Stimulated activated effector memory CD8-positive, alpha-beta T cell treated with anti-CD3 and anti-CD28 coated beads, Interleukin-12 subunit alpha, Interleukin-12 subunit beta, amount 100 ng/mL, for 72 hours (primary cell): ENCODE results near the gene FEV.

ENCODE experiments used
- ATAC-seq: fragments of 150-1000 bp; cut with Tn5 transposase; 2 replicates; pipeline ENCODE4 v1.10.0; 2021
- DNase-seq, 2 donors: peaks; one replicate each; pipeline ENCODE4 v3.0.0; 2021 to 2022; ENCODE audit warnings: low spot score in 2 of 2
- H3K27ac Mint-ChIP-seq: one replicate; pipeline ENCODE4 v1.8.0; 2022; ENCODE audit warnings: mild to moderate bottlenecking, mixed read lengths
- H3K36me3 Mint-ChIP-seq: one replicate; pipeline ENCODE4 v1.8.0; 2022; ENCODE audit warnings: mild to moderate bottlenecking, mixed read lengths
- H3K4me1 Mint-ChIP-seq: one replicate; pipeline ENCODE4 v1.8.0; 2022; ENCODE audit warnings: mixed read lengths
- H3K4me3 Mint-ChIP-seq: one replicate; pipeline ENCODE4 v1.8.0; 2022; ENCODE audit warnings: mild to moderate bottlenecking, mixed read lengths
- H3K9me3 Mint-ChIP-seq: one replicate; pipeline ENCODE4 v1.8.0; 2022; ENCODE audit warnings: mixed read lengths

FEV gene

DNA sequence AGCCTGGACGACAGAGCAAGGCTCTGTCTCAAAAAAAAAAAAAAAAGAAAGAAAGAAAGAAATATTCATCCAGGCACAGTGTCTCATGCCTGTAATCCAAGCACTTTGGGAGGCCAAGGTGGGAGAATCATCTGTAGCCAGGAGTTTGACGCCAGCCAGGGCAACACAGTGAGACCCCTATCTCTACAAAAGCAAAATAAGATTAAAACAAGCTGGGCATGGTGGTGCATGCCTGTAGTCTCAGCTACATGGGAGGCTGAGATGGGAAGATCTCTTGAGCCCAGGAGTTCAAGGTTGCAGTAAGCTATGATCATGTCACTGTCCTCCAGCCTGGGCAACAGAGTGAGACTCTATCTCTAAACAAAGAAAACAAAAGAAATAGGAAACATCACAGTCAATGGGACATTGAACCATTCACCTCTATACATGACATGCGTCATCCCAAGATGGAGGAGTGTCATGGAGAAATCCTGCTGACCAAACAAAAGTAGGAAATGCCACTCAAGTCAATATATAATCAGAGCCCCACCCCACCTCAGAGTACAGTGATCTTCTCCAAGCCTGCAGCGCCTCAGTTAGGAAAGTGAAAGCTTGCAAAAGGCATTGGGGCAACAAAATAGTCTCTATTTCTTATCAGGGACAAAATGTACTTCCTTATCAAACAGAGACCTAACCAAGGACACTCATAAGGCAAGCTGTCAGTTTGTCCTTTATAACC is 9.8 kb downstream of the FEV start:
- peaks cover 4% of the 10 kb centered on the region for H3K36me3 Mint-ChIP-seq
- H3K4me1 Mint-ChIP-seq, result peaks cover 7% of the 10 kb centered on the region
- ATAC-seq, result no peak
- no peak overlapping the region for H3K4me3 Mint-ChIP-seq
- no peak for DNase-seq
- H3K27ac Mint-ChIP-seq, result no peak overlapping the region
- H3K9me3 Mint-ChIP-seq, result no peaks in the 10 kb centered on the region

DNA sequence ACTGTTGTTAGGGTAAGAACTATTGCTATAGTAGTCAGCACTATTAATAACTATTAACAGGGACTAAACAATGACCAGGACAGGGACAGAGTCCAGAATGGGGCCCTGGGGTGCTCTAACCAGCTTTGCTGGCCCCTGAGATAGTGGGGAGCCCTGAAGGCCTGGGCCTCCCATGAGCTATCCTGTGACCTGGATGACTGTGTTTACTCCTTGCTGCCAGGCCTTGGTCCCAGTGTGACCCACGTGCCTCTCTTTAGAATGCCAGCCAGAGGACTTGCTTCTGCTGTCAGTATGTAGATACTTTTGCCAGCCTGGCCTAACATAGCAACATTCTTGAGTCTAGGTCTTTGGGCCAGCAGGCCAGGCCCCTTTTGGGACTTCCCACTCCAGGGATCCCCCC is 14.1 kb downstream of the FEV start:
- ATAC-seq (no peak), DNase-seq (no peak)
- H3K36me3 Mint-ChIP-seq, result no peaks in the 10 kb centered on the region
- H3K9me3 Mint-ChIP-seq, result no peaks in the 10 kb centered on the region
- H3K27ac Mint-ChIP-seq, result no peak overlapping the region
- H3K4me1 Mint-ChIP-seq, result no peaks in the 10 kb centered on the region
- no peak overlapping the region for H3K4me3 Mint-ChIP-seq

DNA sequence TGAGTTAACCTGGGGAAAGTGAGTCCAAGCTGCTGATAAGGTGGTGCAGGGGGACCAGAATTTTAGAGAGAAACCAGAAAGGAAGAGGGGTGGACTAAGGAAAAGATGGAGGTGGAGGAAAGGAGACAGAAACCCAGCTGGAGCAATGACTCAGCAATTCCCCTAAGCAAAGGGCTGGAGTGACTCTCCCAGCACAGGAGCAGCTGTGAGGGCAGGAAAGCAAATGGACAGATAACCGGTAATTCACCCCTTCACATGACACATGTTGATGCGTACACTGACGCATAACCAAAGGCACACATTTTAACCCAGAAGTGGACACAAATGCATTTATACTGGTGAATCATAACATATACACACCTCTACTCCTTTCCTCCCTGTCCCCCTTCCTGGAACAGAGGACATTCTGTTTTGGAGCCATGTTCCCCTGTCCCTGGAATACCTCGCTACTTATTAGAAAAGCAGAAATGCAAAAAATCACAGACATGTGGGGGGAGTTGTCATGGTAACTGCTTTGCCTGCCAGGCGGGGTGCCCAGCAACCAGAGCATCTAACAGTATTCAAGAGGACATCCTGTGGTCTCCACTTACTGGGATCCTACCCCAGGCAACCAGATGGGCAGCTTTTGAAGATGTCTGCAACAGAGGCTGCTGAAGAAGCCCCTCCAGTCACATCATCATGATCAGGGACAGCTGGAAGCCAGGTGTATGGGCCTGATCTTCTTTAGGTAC is 20.8 kb downstream of the FEV start:
- no peak overlapping the region for H3K27ac Mint-ChIP-seq
- no peak for DNase-seq
- H3K36me3 Mint-ChIP-seq, result peaks cover 2% of the 10 kb centered on the region
- no peak overlapping the region for H3K4me3 Mint-ChIP-seq
- no peak for ATAC-seq
- no peaks in the 10 kb centered on the region for H3K9me3 Mint-ChIP-seq
- peaks cover 15% of the 10 kb centered on the region for H3K4me1 Mint-ChIP-seq

DNA sequence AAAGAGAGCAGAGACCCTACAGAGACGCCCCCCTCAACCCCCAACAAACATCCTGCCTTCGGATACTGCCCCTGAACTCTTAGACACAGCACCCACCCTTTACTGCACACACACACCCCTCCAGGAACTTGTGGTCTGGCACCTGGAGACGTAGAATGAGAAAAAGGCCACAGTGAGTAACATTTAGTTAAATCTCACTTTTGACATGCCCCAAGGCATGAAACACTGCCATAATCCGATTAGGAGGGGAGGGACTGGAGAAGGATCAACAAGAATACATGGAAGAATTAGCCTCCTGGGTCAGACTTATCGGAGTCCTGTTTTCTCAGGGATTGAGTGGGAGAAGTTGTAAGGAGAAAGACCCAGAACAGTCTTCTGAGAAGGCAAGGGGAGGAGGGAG is 21.4 kb downstream of the FEV start:
- Mint-ChIP-seq H3K36me3 (peaks cover 6% of the 10 kb centered on the region), H3K4me3 (no peak overlapping the region), H3K27ac (no peak overlapping the region), H3K9me3 (no peaks in the 10 kb centered on the region), H3K4me1 (peaks cover 15% of the 10 kb centered on the region)
- ATAC-seq (no peak), DNase-seq (no peak)

DNA sequence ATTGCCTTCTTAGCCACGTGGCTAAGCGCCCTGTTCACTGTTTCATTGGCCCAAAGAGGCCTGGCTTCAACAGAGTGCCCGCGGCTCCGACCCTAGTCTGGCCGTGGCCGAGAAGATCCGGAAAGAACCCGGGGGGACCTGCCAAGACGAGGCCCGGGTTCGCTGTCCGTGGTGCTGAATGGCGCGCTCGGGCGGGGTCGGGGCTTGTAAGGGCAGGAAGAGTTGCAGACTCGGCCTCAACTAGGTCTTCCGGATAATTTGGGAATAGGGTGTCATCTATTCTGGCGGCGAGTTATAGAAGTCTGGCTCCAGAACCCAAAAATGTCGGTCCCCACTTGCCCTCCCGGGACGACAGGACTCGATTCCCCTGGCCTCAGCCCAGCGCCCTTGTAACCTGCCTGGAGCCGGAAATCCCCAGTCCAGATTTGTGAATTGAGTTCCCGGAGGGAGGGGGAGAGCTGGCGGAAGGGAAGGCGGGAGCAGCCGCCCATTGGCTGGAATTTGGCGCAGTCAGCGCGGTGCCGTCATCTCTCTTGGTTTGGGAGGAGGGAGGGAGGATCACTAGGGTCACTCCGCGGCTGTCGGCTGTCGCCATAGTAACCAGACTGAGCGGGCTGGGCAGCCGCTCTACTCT is 22.0 kb downstream of the FEV start:
- Mint-ChIP-seq H3K36me3 (peaks cover 6% of the 10 kb centered on the region), H3K4me1 (peaks cover 15% of the 10 kb centered on the region), H3K9me3 (no peaks in the 10 kb centered on the region), H3K27ac (no peak overlapping the region), H3K4me3 (no peak overlapping the region)
- ATAC-seq (no peak), DNase-seq (peak in 1 of 2 donors; percentile 69)

DNA sequence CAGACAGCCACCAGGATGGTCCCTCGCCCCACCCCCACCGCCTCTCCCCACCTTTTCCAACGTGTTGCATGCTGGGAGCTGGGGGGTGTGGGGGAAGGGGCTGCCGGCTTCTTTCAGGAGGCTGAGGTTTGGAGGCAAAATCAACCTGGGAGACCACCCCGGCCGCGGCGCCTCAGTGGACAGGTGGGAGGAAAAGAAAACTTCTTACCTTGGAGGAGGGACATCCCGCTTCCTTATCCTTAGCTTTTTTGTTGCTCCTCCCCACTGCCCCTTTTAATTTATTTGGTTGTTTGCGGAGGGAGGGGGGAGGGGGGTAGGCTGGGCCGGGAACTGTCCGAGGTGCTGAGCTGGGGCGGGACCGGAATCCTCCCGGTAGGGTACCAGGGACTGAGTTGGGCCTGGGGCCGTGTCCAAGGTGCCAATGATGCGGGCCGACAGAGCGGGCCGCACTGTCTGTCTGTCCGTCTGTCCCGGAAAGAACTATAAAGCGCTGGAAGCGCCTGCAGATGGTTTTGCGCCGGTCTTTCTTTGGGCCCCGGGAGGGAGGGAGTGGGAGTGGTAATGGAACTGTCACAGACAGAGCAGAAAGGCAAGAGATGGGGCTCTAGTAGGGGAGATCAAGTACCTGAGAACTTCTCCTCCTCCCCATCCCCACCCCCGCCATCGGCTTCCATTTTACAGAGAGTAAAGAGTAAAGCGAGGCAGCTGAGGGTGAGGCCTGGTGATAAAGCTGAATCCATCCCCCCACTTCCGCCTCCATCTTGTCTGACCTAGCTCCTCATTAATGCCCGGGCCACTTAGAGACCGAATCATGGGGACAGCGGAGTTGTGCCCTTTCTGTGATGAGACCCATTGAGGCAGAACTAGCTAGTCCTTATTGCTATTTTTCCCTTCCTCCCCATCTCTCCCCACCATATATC is 23.1 kb downstream of the FEV start:
- no peak for DNase-seq
- peaks cover 15% of the 10 kb centered on the region for H3K4me1 Mint-ChIP-seq
- peaks cover 6% of the 10 kb centered on the region for H3K36me3 Mint-ChIP-seq
- H3K9me3 Mint-ChIP-seq, result no peaks in the 10 kb centered on the region
- ATAC-seq, result no peak
- H3K27ac Mint-ChIP-seq, result no peak overlapping the region
- H3K4me3 Mint-ChIP-seq, result peak overlapping the region; percentile 61

DNA sequence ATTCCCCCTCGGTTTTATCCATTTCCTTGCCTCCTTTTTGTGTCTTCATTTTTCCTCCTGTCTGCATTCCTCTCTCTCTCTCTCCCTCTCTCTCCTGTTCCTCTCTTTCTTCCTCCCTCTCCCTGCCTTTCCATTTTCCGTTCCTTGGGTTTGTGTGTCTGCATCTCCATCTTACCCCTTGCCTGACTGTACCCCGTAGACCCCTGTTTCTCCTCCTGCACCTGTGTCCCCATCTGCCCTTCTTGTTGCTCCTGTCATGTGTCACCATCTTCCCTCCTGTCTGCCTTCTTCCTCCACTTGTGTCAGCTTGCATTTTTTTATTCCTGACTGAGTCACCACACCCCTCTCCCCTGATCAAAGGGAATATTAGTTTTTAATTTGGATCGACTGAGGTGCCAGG is 23.8 kb downstream of the FEV start:
- no peaks in the 10 kb centered on the region for H3K9me3 Mint-ChIP-seq
- ATAC-seq, result no peak
- no peak for DNase-seq
- no peak overlapping the region for H3K27ac Mint-ChIP-seq
- H3K36me3 Mint-ChIP-seq, result peaks cover 6% of the 10 kb centered on the region
- peak overlapping the region; percentile 61 for H3K4me3 Mint-ChIP-seq
- peaks cover 15% of the 10 kb centered on the region for H3K4me1 Mint-ChIP-seq

DNA sequence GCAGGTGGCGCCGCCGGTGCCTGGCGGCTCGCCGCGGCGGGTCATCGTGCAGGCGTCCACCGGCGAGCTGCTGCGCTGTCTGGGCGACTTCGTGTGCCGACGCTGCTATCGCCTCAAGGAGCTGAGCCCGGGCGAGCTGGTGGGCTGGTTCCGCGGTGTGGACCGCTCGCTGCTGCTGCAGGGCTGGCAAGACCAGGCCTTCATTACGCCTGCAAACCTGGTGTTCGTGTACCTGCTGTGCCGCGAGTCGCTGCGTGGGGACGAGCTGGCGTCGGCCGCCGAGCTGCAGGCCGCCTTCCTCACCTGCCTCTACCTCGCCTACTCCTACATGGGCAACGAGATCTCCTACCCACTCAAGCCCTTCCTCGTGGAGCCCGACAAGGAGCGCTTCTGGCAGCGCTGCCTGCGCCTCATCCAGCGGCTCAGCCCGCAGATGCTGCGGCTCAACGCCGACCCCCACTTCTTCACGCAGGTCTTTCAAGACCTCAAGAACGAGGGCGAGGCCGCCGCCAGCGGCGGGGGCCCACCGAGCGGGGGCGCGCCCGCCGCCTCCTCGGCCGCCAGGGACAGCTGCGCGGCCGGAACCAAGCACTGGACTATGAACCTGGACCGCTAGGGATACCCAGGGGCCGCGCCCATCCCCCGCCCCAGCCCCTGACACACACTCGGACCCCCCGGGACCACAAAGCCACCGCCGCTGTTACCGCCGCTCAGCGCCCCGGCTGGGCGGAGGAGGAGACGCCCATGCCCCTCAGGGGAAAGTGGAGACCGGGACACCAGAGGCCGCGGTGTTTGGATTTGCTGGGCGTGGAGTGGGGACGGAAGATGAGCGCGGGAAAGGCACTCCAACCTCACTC is 24.4 kb downstream of the FEV start:
- H3K4me1 Mint-ChIP-seq, result peaks cover 15% of the 10 kb centered on the region
- H3K4me3 Mint-ChIP-seq, result peak overlapping the region; percentile 61
- H3K9me3 Mint-ChIP-seq, result no peaks in the 10 kb centered on the region
- no peak for ATAC-seq
- DNase-seq, result no peak
- H3K27ac Mint-ChIP-seq, result no peak overlapping the region
- H3K36me3 Mint-ChIP-seq, result peaks cover 6% of the 10 kb centered on the region

DNA sequence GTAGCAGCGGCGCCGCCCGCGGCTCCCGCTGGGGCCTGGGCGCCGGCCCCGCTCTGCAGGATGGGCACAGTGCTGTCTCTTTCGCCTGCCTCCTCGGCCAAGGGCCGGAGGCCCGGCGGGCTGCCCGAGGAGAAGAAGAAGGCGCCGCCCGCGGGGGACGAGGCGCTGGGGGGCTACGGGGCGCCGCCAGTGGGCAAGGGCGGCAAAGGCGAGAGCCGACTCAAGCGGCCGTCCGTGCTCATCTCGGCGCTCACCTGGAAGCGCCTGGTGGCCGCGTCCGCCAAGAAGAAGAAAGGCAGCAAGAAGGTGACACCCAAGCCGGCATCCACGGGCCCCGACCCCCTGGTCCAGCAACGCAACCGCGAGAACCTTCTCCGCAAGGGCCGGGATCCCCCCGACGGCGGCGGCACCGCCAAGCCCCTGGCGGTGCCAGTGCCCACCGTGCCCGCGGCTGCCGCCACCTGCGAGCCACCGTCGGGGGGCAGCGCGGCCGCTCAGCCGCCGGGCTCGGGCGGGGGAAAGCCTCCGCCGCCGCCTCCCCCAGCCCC is 25.1 kb downstream of the FEV start:
- Mint-ChIP-seq H3K9me3 (no peaks in the 10 kb centered on the region), H3K27ac (no peak overlapping the region), H3K4me1 (peaks cover 15% of the 10 kb centered on the region), H3K36me3 (peaks cover 6% of the 10 kb centered on the region), H3K4me3 (peak overlapping the region; percentile 61)
- DNase-seq, result no peak
- no peak for ATAC-seq

DNA sequence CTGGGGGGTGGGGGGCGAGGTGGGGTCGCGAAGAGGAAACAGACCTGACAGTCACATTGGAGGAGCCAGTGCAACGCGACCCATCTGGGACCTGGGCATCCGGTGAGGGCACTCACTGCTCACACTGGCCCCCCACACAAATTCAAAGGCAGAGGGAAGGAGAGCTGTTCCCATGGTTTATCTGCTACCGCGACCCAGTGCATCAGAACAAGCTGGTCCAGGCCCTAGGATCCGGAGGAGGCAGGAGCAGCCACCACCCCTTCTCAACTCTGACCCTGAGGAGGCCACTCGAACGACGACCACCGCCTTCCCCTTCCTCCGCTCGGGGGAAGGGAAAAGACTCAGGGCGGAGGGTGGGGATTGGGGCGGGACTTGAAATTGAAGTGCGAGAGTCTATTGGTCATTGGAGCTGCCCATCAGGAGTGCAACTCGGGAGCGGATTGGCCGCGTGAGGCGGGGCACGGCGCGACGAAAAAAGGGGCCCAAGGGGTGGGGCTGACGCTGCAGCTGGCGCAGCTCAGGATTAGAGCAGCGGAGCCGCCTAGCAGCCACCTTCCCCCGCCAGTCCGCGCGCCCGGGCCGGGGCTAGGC is 25.7 kb downstream of the FEV start, which contains the start of gene CDK5R2:
Gene CDK5R2 (plus strand): TSS at position 526 of the 591 bp plus-strand sequence. CDS start 155 bp downstream, outside the sequence.
- Mint-ChIP-seq H3K4me3 (peak within 1 kb of the TSS; percentile 61), H3K36me3 (peaks cover 6% of the 10 kb centered on the region), H3K4me1 (peaks cover 15% of the 10 kb centered on the region), H3K9me3 (no peaks in the 10 kb centered on the region), H3K27ac (no peak within 1 kb of the TSS)
- DNase-seq (peak; percentile 75 to 94), ATAC-seq (peak; percentile 95)

DNA sequence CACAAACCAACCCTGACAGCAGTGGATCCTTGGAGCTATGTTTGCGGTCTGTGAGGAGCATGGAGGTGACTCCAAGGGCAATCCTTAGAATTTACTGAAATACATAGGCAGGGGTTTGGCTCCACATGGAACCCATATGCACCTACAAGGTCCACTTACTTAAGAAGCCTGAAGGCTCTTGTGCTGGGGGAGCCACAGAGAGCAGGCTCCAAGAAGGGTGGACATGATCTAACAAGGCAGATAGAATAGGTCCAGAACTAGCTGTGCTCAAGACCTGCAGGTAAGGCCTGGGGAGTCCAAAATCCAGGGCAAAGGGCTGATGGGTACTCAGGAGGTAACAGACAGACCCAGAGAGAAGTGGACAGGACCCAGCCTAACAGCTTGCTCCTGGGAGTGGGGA is 26.7 kb downstream of the FEV start:
- peaks cover 6% of the 10 kb centered on the region for H3K36me3 Mint-ChIP-seq
- no peak overlapping the region for H3K27ac Mint-ChIP-seq
- peaks cover 8% of the 10 kb centered on the region for H3K4me1 Mint-ChIP-seq
- H3K9me3 Mint-ChIP-seq, result no peaks in the 10 kb centered on the region
- DNase-seq (no peak), ATAC-seq (no peak)
- peak overlapping the region; percentile 61 for H3K4me3 Mint-ChIP-seq

DNA sequence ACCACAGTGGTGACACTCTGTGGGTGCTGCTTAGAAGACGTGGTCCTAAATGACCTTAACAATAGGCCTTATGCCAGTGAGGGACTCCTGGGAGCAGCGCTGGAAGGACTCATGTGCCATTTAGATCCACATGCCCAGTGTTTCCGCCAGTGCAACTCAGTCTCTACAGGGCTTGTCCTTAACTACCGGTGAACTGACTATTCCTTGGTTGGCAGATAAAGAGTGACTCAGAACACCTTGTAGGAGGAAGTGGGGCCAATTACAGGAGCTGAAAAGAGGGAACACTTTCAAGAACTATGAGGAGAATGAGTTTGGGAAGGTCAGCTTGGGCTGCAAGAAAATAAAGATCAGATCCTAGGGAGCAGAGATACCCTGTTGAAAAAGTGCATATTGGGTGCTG is 27.3 kb downstream of the FEV start:
- no peaks in the 10 kb centered on the region for H3K9me3 Mint-ChIP-seq
- no peak overlapping the region for H3K27ac Mint-ChIP-seq
- ATAC-seq, result no peak
- peaks cover 6% of the 10 kb centered on the region for H3K36me3 Mint-ChIP-seq
- H3K4me1 Mint-ChIP-seq, result peaks cover 8% of the 10 kb centered on the region
- DNase-seq, result no peak
- H3K4me3 Mint-ChIP-seq, result no peak overlapping the region

DNA sequence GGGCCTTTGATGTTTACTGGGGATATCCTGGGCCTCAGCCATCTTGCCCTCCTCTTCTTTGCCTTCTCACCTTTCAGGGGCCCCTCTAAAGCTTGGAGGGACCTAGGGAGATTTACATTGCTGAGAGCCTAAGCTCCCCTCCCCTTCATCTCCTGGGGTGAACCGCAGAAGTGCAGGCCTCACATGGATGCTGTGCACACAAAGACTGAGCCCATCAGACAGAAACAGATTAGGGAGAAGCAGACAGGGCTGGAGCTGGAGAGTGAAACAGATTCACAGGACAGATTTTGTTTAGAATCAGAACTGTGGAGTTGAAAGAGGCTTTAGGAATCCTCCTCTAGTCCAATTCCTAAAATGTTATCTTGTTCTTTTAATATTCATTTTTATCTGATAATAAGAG is 28.9 kb downstream of the FEV start:
- Mint-ChIP-seq H3K4me3 (no peak overlapping the region), H3K27ac (no peak overlapping the region), H3K36me3 (peaks cover 6% of the 10 kb centered on the region), H3K9me3 (no peaks in the 10 kb centered on the region), H3K4me1 (peaks cover 3% of the 10 kb centered on the region)
- ATAC-seq (no peak), DNase-seq (no peak)
